HG03139 (cell line): ENCODE data around the gene VPS13D.

Source experiments
- ATAC-seq: cut with Tn5 transposase; IDR thresholded peaks from one replicate; pipeline ENCODE4 v1.9.1; 2021; ENCODE audit not compliant: unreplicated experiment

The VPS13D gene

DNA sequence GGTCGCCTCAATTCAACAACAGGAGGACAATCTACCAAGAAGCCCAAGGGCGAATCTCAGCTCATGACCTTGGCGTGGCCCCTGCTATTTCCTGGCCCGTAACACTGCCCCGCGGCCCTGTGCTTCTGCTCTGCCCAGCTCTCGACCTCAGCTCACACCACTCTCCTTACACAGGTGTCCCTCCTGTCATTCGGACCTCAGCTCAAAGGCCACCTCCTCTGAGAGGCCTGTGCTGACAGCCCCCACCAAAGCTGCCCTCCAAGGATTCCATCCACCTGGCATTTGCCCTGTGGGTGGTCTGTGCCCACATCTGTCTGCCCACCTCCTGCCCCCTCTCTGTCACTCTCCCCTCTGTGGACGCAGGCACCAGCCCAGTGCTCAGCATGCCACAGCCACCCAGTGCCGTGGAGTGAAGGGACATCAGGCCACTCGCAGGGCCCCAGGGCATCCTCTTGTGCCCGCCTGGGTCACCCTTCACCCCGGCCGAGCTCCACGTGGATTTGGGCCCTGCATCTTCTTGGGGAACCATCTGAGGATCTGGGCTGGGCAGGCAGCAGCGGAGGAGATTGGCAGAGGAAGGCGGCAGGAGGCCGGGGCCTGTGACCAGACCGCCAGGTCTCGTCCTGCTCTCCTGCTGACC lies 317.9 kb downstream of the VPS13D start:
- no peak for ATAC-seq

DNA sequence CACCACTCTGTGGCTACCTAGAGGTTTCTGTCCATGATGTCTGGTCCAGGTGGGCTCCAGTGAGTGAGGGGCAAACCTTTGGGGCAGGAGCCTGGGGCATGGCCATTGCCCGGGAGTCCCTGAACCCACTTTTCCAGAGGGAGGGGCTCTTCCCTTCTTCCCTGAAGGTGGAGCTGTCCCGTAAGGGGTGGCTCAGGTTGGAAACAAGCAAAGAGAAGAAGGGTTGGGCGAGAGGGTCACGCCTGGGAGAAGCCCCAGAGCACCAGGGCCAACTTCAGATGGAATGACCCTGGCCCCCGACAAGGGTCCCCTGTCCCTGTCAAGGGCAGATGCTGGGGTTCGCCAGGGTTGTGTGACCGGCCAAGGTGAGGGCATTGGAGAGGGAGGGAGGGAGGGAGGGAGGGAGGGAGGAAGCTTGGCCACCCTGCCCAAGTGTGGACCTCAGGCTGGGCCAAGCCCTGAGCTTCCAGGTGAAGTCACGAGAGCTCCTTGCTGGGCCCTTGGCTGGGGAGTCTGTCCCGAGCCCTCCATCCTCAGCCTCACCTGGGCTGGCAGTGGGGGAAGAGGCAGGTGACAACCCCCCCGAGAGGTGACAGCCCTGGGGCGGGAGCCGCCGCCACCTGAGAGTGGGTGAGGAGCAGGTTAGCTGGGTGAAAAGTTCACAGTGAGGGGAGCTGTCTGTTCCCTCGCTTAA lies 318.6 kb downstream of the VPS13D start:
- no peak for ATAC-seq

DNA sequence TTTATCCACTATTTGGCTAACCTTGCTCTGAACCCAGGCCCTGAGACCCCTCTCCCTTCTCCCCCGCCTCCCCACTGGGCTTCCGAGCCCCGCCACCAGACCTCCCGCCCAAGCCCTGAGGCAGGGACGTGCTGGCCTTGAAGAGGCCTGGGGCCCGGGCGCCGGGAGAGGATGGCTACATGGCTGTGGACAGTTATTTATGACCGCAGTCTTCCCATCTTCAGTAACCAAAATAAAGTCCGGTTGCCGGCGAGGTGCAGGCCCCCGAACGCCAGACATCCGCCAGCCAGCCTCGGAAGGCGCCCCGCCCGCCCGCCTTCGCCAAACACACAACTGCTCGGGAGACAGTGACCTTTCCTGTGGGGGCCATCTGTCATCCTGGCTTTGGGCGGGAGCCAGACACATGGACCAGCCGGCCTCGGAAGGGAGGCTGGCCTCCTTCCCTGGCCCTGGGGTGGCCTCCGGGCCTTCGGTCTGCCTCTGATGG lies 319.2 kb downstream of the VPS13D start:
- no peak for ATAC-seq

DNA sequence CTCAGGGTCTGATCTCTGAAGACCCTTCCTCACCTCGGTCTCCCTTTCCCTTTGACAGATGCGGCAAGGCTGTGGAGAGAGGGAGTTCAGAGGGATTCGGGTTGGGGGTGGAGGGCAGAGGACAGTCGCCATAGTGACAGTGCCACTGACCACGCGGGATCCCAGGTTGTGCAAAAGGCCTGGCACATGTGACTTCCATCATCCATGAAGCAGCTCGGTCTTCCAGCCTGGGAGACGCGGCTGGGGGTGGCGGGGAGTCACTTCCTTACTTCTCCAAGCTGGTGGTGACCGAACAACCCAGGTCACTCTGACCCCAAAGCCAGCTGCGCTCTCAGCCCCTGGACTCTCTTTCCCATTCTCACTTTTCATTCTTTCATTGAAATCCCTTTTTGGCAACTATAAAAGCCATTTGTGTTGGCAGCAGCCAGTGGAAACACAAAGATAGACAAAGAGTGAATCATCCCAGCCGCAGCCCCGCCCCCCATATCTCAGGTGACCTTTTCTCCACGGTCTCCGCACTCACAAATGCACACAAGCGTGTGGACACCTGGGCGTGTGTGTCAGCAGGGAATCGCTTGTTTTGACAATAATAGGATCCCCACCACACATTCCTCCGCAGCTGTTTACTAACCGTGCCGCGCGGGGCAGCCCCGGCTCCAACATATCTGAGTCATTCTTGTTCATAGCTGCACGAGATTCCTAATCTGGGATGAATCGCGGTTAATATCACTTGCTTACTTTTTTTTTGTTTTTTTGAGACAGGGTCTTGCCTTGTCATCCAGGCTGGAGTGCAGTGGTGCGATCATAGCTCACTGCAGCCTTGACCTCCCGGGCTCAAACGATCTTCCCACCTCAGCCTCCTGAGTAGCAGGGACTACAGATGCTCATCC lies 319.9 kb downstream of the VPS13D start:
- ATAC-seq = no peak

DNA sequence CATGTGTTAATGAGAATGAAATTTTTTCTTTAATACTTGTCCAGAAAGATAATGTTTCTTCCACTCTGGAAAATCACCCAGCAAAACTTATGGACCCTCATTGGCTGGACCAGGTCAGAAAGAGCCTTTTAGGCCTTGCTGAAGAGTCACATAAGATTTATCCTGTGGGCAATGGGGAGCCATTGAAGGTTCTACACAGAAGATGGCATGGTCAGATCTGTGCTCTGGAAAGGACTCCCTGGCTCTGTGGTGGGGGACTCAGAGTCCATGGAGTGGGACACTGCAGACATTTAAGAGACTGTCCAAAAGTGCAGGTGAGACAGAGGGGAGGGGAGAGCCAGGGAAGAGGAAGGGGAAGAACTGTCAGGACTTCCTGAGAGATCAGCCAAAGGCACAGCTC lies 321.8 kb downstream of the VPS13D start:
- no peak for ATAC-seq

DNA sequence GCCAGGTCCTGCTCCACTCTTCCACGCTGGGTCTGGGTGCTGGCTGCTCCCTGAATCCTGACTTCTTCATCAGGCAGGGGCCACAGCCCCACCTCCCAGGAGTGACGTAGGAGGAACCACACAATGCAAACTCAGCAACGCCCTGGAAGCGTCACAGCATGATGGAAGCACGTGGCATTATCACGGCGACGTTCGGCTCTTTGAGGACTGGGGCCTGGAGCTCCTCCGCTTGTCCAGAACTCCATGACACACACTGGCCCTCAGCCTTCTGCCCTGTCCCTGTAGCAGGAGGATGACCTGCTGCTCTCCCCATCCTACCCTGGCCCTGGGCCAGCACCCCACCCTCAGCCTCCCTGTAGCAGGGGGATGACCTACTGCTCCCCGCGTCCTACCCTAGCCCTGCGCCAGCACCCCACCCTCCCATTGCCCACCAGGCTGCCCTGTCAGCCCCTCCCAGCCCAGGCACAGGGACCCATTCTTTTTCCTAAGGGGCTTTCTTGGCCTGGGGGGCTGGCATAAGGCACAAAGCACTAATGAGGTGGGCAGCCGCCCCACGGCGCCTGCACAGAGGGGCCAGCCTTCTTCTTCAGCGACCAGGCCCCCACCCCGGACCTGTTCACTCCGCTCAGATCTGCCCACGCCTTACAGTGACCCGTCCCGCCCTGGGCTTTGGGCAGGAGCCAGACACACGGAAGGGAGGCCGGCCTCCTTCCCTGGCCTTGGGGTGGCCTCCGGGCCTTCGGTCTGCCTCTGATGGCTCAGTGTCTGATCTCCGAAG lies 322.5 kb downstream of the VPS13D start:
- no peak for ATAC-seq

DNA sequence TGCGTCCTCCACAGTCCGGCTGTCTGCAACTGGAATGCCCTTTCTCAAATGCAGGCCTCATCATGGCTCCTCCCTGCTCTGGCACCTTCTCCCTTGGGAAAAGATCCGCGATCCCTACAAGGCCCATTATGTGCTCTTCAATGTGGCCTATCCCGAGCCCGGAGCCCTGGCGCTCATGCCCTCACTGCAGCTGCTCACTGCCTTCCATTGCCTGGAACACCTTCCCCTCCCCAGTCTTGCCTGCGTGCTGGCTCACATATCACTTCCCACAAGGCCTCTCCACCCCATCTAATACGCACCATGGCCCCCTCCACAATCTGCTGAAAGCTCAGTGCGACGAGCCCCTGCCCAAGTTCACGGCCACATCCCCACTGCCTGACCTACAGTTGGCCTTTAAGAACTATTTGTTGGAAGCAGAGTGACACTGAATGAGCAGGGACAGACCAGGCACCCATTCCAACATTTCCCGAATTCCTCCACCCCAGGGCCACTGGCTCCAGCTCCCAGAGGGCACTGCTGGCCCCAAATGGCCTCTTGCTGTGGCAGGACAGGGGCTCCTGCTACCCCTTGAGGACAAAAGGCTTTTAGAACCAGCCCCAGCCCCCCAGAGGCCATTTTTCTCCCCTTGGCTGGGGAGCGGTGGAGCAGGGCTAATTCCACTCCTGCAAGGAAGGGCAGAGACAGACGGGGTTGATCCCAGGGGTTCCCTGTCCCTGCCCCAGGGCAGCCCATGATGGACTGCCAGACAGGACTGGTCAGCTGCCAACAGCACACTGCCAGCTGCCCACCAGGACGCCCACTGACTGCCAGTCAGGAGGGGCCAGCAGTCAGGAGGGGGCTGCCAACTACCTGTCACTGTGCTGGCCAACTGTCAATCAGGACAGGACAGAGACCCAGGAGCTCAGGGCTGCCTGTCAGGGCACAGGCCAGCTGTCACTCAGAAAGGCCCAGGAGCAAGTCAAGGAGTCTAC lies 323.4 kb downstream of the VPS13D start:
- ATAC-seq = no peak

DNA sequence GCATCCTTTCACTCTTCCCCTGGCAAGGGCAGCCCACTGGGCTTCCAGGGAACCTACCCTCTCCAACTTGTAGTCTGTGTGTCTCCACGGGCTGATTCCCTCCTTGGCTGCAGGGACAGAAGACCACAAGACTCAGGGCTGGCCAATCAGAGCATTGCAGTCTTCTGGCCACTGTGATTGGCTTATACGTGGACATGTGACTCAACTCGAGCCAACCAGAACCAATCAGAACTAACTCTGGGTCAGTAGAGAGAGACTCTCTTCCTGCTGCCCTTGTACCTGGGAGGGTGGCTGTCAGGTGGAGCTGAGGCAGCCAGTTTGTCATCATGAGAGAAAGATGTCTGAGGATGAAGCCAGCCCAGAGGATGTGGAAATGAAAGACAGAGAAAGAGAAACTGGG lies 324.1 kb downstream of the VPS13D start:
- no peak for ATAC-seq

DNA sequence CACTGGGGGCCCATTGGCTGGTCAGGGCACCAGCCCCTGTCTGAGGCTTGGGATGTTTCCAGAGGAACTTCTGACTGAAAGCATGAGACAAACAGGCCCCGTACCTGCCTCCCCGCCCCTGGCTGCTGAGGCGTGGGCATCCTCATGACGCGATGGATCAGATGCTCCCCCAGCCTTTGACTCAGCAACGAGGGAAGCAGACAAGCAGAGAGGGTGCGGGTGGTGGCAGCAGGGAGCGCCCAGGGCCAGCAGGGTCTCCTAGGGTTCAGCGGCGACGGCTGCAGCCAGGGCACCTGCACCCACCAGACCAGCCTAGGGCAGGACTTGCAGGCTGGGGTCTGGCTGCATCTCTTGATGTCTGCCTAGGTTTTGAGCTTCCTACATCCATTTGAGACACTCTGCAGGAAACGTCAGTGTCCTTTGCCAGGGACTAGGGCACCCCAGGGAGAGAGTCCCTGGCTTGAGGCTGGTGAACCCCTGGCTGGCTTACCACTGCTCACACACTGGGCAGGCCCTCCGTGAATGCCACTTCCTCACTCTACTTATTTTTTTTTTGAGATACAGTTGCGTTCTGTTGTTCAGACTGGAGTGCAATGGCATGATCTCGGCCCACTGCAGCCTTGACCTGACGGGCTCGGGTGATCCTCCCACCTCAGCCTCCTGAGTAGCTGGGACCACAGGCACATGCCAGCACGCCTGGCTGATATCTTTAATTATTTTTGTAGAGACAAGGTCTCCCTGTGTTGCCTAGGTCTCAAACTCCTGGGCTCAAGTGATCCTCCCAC lies 324.9 kb downstream of the VPS13D start:
- ATAC-seq = no peak

DNA sequence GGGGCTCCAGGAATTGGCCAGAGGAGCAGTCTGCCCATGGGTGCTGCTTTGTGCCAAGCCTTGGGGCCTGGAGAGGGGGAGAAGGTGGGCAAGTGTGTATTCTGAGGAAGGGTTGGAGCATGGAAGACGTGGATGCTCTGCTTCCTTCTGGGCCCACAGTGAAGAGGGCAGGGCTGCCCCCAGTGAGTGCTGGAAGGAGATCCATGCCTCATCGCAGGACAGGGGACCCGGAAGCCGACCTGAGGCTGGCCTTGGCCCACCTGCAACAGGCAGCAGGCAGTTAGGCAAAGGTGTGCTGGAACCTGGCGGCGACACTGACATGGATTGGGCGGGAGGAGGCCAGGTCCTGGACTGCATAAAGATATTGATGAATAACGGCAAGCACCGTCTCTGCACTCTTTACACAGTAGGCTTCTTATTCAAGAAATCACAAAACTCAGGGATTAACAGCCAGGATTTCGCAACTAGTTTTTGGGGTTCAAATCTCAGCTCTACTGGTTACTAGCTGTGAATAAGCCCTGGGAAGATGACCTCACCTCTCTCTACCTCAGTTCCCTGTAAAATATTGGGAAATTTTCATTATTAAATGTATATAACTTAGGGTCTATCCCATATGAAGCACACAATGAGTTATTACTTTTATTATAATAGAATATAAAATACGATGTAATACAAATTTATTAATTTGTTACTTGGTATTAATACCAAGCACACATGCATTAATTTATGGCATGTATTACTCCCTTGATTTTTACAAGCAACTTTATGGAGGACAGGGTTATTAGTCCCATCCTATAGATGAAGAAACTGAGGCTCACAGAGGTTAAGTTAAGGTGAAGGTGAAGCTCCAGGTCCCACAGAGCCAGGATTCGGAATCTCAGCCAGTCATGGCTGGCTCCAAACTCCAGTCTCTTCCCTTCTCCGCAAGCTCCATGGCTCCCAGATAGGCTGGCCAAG lies 325.9 kb downstream of the VPS13D start:
- no peak for ATAC-seq

DNA sequence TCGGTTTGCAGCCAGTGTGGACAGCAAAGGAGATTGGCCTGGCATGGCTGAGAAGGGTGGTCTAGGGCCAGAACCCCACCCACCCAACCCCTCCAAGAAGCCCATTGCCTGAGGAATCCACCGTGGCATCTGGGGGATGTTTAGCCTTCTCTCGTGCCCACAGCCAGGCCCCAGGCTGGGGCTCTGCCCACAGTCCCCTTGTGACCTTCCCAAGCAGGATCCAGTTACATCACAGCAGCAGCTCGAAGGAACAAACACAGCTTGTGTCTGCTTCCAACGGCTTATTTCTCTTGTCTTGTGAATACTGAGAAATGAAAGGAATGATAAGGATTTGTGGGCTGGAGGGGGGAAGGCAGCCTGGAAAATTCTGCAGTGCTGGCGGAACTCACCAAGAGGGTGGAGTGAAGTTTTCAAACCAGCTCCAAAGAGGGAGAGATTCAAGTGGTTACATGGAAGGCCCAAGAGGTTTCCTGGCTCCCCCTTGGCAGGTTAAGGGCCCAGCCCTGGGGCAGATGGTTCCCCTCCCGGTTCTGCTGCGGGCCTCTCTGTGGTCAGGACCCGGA lies 326.6 kb downstream of the VPS13D start:
- ATAC-seq = no peak

DNA sequence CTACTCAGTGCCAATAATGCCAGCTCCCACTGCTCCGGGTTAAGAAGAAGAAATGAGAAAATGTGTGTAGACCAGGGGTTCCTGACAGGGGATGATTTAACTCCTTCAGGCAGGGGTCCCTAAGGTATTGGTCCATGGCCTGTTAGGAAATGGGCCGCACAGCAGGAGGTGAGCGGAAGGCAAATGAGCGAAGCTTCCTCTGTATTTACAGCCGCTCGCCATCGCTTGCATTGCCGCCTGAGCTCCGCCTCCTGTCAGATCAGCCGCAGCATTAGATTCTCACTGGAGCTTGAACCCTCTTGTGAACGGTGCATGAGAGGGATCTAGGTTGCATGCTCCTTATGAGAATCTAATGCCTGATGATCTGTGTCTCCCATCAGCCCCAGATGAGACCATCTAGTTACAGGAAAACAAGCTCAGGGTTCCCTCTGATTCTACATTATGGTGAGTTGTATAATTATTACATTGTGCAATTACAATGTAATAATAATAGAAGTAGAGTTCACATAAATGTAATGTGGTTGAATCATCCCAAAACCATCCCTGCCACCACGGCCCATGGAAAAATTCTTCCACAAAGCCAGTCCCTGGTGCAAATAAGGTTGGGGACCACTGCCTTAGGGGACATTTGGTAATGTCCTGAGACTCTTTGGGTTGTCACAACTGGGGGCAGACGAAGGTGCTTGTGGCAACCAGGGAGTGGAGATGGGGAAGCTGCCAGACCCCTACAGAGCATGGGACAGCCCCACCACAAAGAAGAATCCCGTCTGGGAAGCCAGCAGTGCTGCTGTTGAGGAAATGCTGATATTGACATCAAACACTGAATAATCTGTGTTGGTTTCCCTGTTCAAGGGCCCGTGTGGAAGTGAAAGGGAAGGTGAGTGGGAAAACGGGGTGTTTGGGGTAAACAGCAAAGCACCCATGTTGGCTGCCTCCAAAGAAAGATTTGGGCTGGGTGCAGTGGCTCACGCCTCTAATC lies 327.4 kb downstream of the VPS13D start:
- ATAC-seq = no peak

DNA sequence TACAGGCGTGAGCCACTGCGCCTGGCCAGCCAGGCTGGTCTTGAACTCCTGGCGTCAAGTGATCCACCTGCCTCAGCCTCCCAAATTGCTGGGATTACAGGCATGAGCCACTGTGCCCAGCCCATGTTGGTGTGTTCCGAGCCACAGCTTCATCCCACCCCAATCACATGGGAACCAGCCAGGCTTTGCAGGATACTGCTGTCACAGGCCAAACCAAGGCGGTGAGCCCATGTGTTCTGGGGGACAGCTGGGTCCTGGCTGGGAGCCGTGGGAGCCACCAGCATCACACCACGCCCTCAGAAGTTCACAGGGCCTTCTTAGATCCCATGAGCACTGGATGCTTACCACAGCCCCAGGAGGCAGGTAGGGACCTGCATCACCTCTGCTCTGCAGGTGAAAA lies 331.3 kb downstream of the VPS13D start:
- no peak for ATAC-seq
